Measurements from ENCODE around the gene ASTN2. TPM values are rescaled to one million over a fixed set of nuclear protein-coding genes. Genes with fewer than 3 reads are reported as not detected.

Gene ASTN2
- total RNA-seq, 1 experiment from 2014 or later = 4.8 TPM

- H3K9me3 ChIP-seq (ENCODE audit: control insufficient read depth in 1 of 2, insufficient read depth in 1 of 2, low read depth in 1 of 2, low read length in 2 of 2) = no peaks in the 10 kb centered on the region; a peak in 2 of 4 replicates
- TF ChIP-seq ELF1 (IDR thresholded peaks at IDR 0.05; ENCODE audit: borderline replicate concordance, low read depth) (no peak), RAD21 (IDR thresholded peaks at IDR 0.05; ENCODE audit: low read depth) (no peak), POLR2A (IDR thresholded peaks at IDR 0.05; ENCODE audit: borderline replicate concordance, extremely low read depth, insufficient read depth, insufficient read length) (no peak), YY1 (IDR thresholded peaks at IDR 0.05; ENCODE audit: extremely low read depth, insufficient replicate concordance, low read depth, low read length) (no peak), SRF (IDR thresholded peaks at IDR 0.05; ENCODE audit: low read depth) (no peak)
- RAD21 ChIA-PET (ENCODE audit: low non-redundant PET in 1 of 2, low total read pairs in 2 of 2, uncharacterized antibody in 2 of 2, unreplicated experiment in 2 of 2) = no interaction called here
- H3K36me3 ChIP-seq (ENCODE audit: control insufficient read depth in 1 of 2, insufficient read depth in 2 of 2, low read length in 2 of 2) = no peaks in the 10 kb centered on the region
- CTCF ChIA-PET = no interaction called here
- no peak for ATAC-seq
- DNase-seq (ENCODE audit: low read depth, low spot score) = no peak
- H3K27ac ChIP-seq (ENCODE audit: low read depth, low read length) = no peak overlapping the region
- no peaks in the 10 kb centered on the region for H4K20me1 ChIP-seq (ENCODE audit: insufficient read depth)
- H3K79me2 ChIP-seq (ENCODE audit: insufficient read depth, low read length) = no peaks in the 10 kb centered on the region
- no peak overlapping the region for H3K9ac ChIP-seq (ENCODE audit: low read length)
- H3K4me2 ChIP-seq (ENCODE audit: low read length) = no peak overlapping the region
- H3K9me2 ChIP-seq (ENCODE audit: insufficient read depth) = no peaks in the 10 kb centered on the region
- BruUV-seq (replicated peaks) = no TSS peak
- POLR2A ChIA-PET = no interaction called here
- H2AFZ ChIP-seq (ENCODE audit: low read depth, low read length, poor library complexity, severe bottlenecking) = no peak overlapping the region
- intact Hi-C loops (cut with micrococcal nuclease) = no loop called here
- no peaks in the 10 kb centered on the region for H3K4me1 ChIP-seq (ENCODE audit: control insufficient read depth in 1 of 2, insufficient read depth in 2 of 2, low read length in 2 of 2)
- no peaks in the 10 kb centered on the region for H3K27me3 ChIP-seq (ENCODE audit: insufficient read depth, low read length)
- H3K4me3 ChIP-seq (replicated peaks in 1 of 2; ENCODE audit: low read depth in 1 of 2, low read length in 2 of 2) = no peak overlapping the region
Observed at GRCh38 chr9:117306032-117306431, 108.8 kb downstream of the ASTN2 start.

- Histone ChIP-seq H3K27ac (ENCODE audit: low read depth, low read length) (no peak overlapping the region), H3K36me3 (ENCODE audit: control insufficient read depth in 1 of 2, insufficient read depth in 2 of 2, low read length in 2 of 2) (no peaks in the 10 kb centered on the region), H3K27me3 (ENCODE audit: insufficient read depth, low read length) (no peaks in the 10 kb centered on the region), H3K4me2 (ENCODE audit: low read length) (no peak overlapping the region), H3K79me2 (ENCODE audit: insufficient read depth, low read length) (no peaks in the 10 kb centered on the region), H3K9ac (ENCODE audit: low read length) (no peak overlapping the region), H4K20me1 (ENCODE audit: insufficient read depth) (no peaks in the 10 kb centered on the region), H3K4me1 (ENCODE audit: control insufficient read depth in 1 of 2, insufficient read depth in 2 of 2, low read length in 2 of 2) (no peaks in the 10 kb centered on the region), H3K9me2 (ENCODE audit: insufficient read depth) (no peaks in the 10 kb centered on the region), H3K4me3 (replicated peaks in 1 of 2; ENCODE audit: low read depth in 1 of 2, low read length in 2 of 2) (no peak overlapping the region), H3K9me3 (ENCODE audit: control insufficient read depth in 1 of 2, insufficient read depth in 1 of 2, low read depth in 1 of 2, low read length in 2 of 2) (no peaks in the 10 kb centered on the region; a peak in 2 of 4 replicates), H2AFZ (ENCODE audit: low read depth, low read length, poor library complexity, severe bottlenecking) (no peak overlapping the region)
- no TSS peak for BruUV-seq (replicated peaks)
- CTCF ChIA-PET = no interaction called here
- POLR2A ChIA-PET = no interaction called here
- intact Hi-C loops (cut with micrococcal nuclease) = no loop called here
- RAD21 ChIA-PET (ENCODE audit: low non-redundant PET in 1 of 2, low total read pairs in 2 of 2, uncharacterized antibody in 2 of 2, unreplicated experiment in 2 of 2) = no interaction called here
- ATAC-seq = no peak
- no peak for DNase-seq (ENCODE audit: low read depth, low spot score)
- TF ChIP-seq CEBPB (IDR thresholded peaks at IDR 0.05; ENCODE audit: low read depth) = no peak
- no peak for TF ChIP-seq ZBTB33 (IDR thresholded peaks at IDR 0.05; ENCODE audit: extremely low read depth, insufficient replicate concordance, low read length)
- TF ChIP-seq POLR2A (IDR thresholded peaks at IDR 0.05; ENCODE audit: borderline replicate concordance, extremely low read depth, insufficient read depth, insufficient read length) = no peak
- no peak for TF ChIP-seq ELF1 (IDR thresholded peaks at IDR 0.05; ENCODE audit: borderline replicate concordance, low read depth)
- TF ChIP-seq EZH2phosphoT487 (IDR thresholded peaks at IDR 0.05; ENCODE audit: borderline replicate concordance) = no peak
- no peak for TF ChIP-seq MAX (IDR thresholded peaks at IDR 0.05)
- no peak for TF ChIP-seq REST (IDR thresholded peaks at IDR 0.05; ENCODE audit: low read depth)
- TF ChIP-seq ZNF274 (IDR thresholded peaks at IDR 0.05; ENCODE audit: low read depth, low read length) = no peak
- no peak for TF ChIP-seq CTCF (IDR thresholded peaks at IDR 0.05 in 2 of 3, conservative IDR thresholded peaks at IDR 0.05 in 1 of 3; ENCODE audit: borderline replicate concordance in 1 of 3, insufficient read depth in 1 of 3, low read depth in 2 of 3, low read length in 2 of 3)
Observed at GRCh38 chr9:117305454-117305853, 109.4 kb downstream of the ASTN2 start.
